Stimulated activated CD4-positive, alpha-beta T cell treated with anti-CD3 and anti-CD28 coated beads, TNF-alpha, amount 100 ng/mL, for 4 hours (primary cell): Measurements from ENCODE around the gene TRIO.

ENCODE experiments used
- DNase-seq, 3 experiments: peaks; one replicate each; pipeline ENCODE4 v3.0.0-alpha.2; 2020; ENCODE audit warnings: low read depth in 3 of 3

TRIO gene

GRCh38 chr5:14265570-14265969, 122.4 kb downstream of the TRIO start:
- no peak for DNase-seq

- DNase-seq = no peak
Observed at GRCh38 chr5:14266171-14266570, 123.0 kb downstream of the TRIO start.

- no peak for DNase-seq
Observed at GRCh38 chr5:14266686-14267085, 123.5 kb downstream of the TRIO start.

- DNase-seq = no peak
Observed at GRCh38 chr5:14267166-14267838, 124.2 kb downstream of the TRIO start.

GRCh38 chr5:14267991-14268708, 125.0 kb downstream of the TRIO start:
- no peak for DNase-seq

- DNase-seq = no peak
Observed at GRCh38 chr5:14268738-14269137, 125.6 kb downstream of the TRIO start.

GRCh38 chr5:14269395-14269794, 126.3 kb downstream of the TRIO start:
- DNase-seq = no peak

GRCh38 chr5:14270209-14270702, 127.1 kb downstream of the TRIO start:
- no peak for DNase-seq

GRCh38 chr5:14272548-14273205, 129.5 kb downstream of the TRIO start:
- no peak for DNase-seq

GRCh38 chr5:14273207-14273767, 130.1 kb downstream of the TRIO start:
- DNase-seq = no peak

- no peak for DNase-seq
Observed at GRCh38 chr5:14276380-14276779, 133.2 kb downstream of the TRIO start.

- DNase-seq = no peak
Observed at GRCh38 chr5:14277385-14278320, 134.5 kb downstream of the TRIO start.

GRCh38 chr5:14280294-14280854, 137.2 kb downstream of the TRIO start:
- no peak for DNase-seq

GRCh38 chr5:14281746-14282181, 138.6 kb downstream of the TRIO start:
- no peak for DNase-seq

GRCh38 chr5:14283139-14283538, 140.0 kb downstream of the TRIO start:
- no peak for DNase-seq

- no peak for DNase-seq
Observed at GRCh38 chr5:14284392-14285148, 141.4 kb downstream of the TRIO start.

- no peak for DNase-seq
Observed at GRCh38 chr5:14286007-14286406, 142.9 kb downstream of the TRIO start.

GRCh38 chr5:14286574-14287421, 143.7 kb downstream of the TRIO start:
- no peak for DNase-seq
